Measurements from ENCODE around the gene KRTAP10-12.
"Not testable (repeated sequence)": the region's sequence is repeated elsewhere in the genome, so short reads cannot be mapped to it uniquely, and the experiment has no call there.

The KRTAP10-12 gene

GRCh38 chr21:44670642-44671432 lies 26.1 kb upstream of the KRTAP10-12 start:
- no peak for DNase-seq

DNA sequence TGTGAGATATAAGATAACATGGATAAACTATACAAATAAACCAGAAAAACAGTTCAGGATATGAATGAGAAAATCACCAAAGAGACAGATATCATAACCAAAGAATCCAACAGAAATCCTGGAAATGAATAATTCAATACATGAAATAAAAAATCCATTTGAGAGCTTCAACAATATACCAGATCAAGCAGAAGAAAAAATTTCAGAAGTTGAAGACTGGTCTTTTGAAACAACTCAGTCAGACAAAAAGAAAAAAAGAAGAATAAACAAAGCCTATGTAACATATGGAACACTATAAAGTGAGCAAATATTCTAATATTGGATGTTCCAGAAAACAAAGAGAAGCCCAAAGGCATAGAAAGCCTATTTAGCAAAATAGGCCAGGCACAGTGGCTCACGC lies 25.1 kb upstream of the KRTAP10-12 start:
- no peak for DNase-seq

GRCh38 chr21:44677881-44678280 lies 19.1 kb upstream of the KRTAP10-12 start:
- DNase-seq: no peak

DNA sequence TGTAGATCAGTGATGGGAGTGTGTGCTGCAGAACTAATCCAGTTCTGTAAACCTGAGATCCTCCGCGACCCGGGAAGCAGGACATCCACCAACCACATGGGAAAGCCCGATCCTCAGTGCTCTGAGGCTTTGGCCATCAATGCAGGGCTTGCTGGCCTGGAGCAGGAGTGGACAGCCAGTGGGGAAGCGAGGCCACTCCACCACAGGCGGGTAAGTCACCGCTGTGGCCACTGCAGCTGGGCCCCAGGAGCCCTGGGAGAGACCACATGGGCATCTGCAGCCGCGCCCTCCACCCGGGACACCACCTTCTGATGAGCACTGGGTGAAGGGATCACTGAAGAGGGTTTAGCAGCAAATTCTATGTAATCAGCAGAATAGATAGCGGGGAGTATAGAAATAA lies 15.8 kb upstream of the KRTAP10-12 start:
- DNase-seq: no peak

GRCh38 chr21:44681861-44682579 lies 15.0 kb upstream of the KRTAP10-12 start, which contains the start of gene KRTAP12-1:
TSS of gene KRTAP12-1 (minus strand) at chr21:44682163. CDS start at chr21:44682123, 40 bp downstream.
- no peak for DNase-seq

- DNase-seq: no peak
These were observed 14.3 kb upstream of the KRTAP10-12 start for GRCh38 chr21:44682580-44683151.

DNA sequence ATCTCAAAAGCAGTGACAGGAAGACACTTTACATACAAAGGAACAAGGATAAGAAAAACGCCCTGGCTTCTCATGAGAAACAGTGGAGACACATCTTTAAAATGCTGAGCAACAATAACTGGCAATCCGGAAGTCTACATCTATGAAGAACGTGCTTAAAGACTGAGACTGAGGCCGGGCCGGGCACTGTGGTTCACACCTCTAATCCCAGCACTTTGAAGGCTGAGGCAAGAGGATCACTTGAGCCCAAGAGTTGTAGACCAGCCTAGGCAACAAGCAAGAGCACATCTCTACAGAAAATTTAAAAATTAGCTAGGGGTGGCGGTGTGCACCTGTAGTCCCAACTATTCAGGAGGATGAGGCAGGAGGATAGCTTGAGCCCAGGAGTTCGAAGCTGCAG lies 12.9 kb upstream of the KRTAP10-12 start:
- DNase-seq: no peak

DNA sequence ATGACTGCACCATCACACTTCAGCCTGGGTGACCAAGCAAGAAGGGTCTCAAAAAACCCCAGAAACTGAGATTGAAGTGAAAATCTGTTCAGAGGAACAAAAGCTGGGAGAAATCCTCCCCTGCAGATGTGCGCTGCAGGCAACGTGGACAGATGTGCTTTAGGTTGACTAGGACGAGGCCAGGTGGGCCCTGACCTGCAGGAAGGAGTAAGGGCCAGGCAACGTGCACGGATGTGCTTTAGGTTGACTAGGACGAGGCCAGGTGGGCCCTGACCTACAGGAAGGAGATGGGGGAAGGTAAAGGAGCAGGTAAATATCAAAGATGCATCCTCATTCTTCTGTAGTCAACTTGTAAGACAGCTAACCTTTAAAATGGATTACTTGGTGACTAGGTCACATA lies 12.5 kb upstream of the KRTAP10-12 start:
- DNase-seq: no peak

GRCh38 chr21:44685050-44685449 lies 11.9 kb upstream of the KRTAP10-12 start:
- not testable (repeated sequence) for DNase-seq

DNA sequence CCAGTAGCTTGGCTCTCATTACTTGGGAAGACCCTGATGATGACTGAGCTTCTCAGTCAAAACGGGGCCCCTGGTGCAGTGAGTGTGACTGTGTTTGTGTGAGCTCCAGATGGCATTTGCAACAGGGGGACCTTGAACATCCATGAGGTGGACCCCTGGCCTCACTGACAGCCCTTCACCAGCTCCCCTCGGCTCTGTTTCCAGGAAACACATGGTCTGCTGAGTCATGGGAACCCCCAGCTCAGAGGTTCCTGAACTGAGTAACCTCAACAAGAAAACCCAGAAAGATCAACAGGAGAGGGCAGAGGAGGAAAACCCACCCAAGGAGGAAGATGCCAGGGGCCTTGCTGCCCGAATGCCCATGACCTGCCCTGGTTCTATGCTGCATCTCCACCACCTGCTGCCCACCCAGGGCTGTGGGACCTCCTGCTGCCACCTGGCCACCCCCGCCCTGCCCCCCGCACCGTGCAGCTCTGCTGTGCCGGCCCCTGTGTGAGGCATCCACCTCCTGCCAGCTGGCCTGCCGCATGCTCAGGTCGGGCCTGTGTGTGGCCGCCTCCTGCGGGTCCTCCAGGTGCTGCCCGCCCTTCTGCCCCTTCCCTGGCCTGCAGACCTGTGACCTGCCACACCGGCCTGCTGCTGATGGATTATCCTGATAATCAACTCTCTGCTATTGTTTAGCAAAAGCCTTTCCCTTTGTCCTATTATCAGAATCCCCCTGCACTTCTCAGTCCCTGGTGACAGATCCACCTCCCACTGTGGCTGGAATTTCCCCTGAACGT lies 10.8 kb upstream of the KRTAP10-12 start:
- no peak for DNase-seq

DNA sequence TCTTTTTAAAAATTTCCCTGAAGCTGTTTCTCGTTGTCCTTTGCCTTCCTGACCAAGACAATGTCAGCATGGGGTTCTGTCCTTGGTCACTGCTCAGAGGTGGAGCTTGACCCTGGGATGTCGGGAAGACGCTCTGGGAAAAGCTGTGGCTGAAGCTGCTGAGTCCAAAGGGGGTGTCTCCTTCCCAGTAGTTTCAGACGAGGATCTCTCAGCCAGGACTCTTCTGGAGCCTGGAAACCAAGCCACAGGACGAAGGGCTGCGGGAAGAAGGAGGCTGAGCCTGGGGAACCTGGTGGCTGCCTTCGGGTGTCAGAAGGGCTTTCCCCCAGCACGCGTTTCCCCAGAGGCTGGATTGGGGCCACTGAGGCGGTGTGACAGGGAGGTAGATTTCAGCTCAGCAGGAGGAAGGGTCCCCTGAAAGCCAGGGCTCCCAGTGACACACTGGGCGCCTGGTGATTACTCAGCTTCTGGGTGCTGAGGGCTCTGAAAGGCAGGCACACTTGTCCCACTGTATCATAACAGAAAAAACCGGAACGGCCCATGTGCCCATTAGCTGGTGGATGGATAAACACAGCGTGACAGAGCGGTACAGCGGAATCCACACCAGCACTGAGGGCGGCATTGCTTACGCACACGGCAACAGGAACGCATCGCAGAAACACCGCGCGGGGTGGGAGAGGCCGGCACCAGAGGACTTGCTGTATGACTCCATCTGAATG lies 10.0 kb upstream of the KRTAP10-12 start:
- DNase-seq: no peak

DNA sequence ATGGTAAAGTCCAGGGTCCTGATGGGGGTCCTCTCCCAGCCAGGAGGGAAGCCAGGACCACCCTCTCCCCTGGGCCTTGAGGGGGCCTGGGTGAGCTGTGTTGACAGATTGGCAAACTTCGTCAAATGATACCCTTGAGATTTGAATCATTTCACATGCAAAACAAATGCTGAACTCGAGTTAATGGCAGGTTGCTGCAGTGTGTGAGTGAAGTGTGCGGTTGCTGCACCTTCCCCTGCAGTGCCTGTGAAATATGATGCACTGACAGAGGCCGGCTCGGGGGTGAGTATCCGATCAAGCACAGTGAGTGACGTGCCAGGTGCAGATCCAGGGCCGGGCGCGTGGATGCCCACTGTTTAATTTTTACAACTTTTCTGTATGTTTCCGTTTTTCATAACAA lies 9.3 kb upstream of the KRTAP10-12 start:
- no peak for DNase-seq

DNA sequence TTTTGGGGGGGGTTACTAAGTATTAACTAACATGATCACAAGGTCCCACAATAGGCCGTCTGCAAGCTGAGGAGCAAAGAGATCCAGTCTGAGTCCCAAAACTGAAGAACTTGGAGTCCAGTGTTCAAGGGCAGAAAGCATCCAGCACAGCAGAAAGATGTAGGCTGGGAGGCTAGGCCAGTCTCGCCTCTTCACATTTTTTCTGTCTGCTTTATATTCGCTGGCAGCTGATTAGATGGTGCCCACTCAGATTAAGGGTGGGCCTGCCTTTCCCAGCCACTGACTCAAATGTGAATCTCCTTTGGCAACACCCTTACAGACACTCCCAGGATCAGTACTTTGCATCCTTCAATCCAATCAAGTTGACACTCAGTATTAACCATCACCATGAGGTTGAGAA lies 7.2 kb upstream of the KRTAP10-12 start:
- not testable (repeated sequence) for DNase-seq

- DNase-seq: no peak
These were observed 5.3 kb upstream of the KRTAP10-12 start for GRCh38 chr21:44691686-44692085.

DNA sequence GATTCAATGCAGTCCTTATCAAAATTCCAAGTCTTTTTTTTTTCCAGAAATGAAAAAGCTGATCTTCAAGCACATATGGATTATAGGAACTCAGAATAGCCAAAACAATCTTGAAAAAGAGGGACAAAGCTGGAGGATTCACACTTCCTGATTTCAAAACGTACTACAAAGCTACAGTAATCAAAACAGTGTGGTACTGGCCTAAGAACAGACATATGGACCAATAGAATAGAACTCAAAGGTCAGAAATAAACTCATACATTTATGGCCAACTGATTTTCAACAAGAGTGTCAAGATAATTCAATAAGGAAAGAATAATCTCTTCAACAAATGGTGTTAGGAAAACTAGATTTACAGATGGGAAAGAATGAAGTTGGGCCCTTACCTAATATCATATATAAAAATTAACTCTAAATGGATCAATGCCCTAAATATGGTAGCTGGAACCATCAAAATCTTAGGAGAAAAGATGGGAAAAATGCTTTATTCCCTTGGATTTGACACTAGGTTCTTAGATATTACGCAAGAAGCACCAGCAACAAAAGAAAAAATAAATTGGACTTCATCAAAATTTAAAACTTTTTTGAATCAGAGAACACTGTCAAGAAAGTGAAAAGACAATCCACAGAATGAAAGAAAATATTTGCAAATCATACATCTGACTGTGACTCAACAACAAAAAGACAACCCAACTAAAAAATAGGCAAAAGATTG lies 4.0 kb upstream of the KRTAP10-12 start:
- DNase-seq: no peak

DNA sequence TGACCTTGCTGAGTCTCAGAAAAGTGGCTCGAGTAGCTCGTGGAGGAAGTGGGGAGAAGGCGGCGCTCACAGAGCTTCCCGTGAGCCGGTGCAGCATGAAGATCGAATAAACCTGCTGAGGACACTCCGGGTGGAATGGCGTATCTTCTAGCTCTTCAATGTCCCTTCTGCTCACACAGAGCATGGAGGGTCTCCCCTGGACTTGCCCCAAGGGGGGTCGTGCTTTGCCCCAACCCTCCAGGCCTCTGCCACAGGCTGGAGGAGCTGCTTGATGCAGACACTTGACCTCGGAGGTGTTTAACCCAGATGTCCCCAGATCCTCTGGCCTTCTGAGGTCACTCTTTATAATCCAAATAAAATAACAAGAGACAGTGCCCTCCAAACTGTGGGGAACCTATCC lies 2.2 kb upstream of the KRTAP10-12 start:
- no peak for DNase-seq

DNA sequence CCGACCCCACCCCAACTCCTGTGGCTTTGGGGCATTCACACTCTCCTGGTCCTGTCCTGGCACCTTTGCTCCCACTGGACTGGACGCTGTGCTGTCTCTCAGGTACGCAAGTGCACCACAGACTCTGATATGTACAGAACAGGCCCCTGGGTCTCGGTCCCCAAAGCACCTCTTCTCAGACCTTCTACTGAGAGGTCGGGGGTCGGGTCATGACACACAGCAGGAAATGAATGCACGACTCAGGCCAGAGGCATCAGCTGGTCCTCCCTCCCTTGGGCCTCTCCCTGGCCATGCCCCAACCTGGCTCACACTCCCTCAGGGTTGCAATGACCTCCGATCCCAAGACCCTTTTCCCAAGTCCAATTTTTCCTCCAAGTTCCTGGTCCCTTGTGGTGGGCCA lies 1.8 kb upstream of the KRTAP10-12 start:
- DNase-seq: no peak

- no peak for DNase-seq
These were observed 1.3 kb upstream of the KRTAP10-12 start for GRCh38 chr21:44695641-44696040.

GRCh38 chr21:44696572-44696971 lies 400 bp upstream of the KRTAP10-12 start:
- DNase-seq: no peak

GRCh38 chr21:44697811-44698734 lies 1.1 kb downstream of the KRTAP10-12 start:
- DNase-seq: no peak

All from NCI-H510A (cell line).